AG04449 (cell line): ENCODE results near the gene UBR4.

Source experiments
- CTCF ChIA-PET: fragments of 350-600 bp; formaldehyde crosslinking; extraction: SDS; loops from one replicate; lab custom pipeline; 2021; ENCODE audit warnings: antibody characterized with exemption; lab: Yijun Ruan, JAX
- POLR2A ChIA-PET: fragments of 400-600, 350-600 bp; formaldehyde crosslinking; extraction: SDS; loops from one replicate; lab custom pipeline; 2020; ENCODE audit warnings: antibody characterized with exemption, inconsistent platforms; lab: Yijun Ruan, JAX
- DNase-seq: peaks from one replicate; pipeline ENCODE4 v3.0.0-alpha.2; 2010; ENCODE audit warnings: low read depth, low spot score
- H3K4me3 ChIP-seq: 2 replicates; pipeline ENCODE4 v1.5.1; 2011; ENCODE audit warnings: low read depth, mild to moderate bottlenecking, control low read depth, low read length
- CTCF ChIP-seq: IDR thresholded peaks from one replicate; pipeline ENCODE4 v1.5.1; 2011; ENCODE audit warnings: mild to moderate bottlenecking, moderate library complexity, low read length, control low read depth, inconsistent platforms; ENCODE audit not compliant: insufficient read depth; ENCODE audit errors: missing control alignments

The UBR4 gene

GRCh38 chr1:19061798-19062197 is 148.3 kb downstream of the UBR4 start:
- DNase-seq = no peak
- ChIA-PET POLR2A (no interaction called here), CTCF (no interaction called here)
- TF ChIP-seq CTCF = no peak
- no peak overlapping the region for H3K4me3 ChIP-seq

GRCh38 chr1:19061343-19061742 is 148.7 kb downstream of the UBR4 start:
- ChIA-PET POLR2A (no interaction called here), CTCF (no interaction called here)
- DNase-seq = no peak
- TF ChIP-seq CTCF = no peak
- H3K4me3 ChIP-seq = no peak overlapping the region

GRCh38 chr1:19059773-19060172 is 150.3 kb downstream of the UBR4 start:
- H3K4me3 ChIP-seq = no peak overlapping the region
- ChIA-PET CTCF (interaction anchor here (1.1 to 1.6 kb wide), 2 partner anchors 147 to 176 kb away, joined by 3 to 8 read pairs; no protein-coding TSS in a partner anchor), POLR2A (no interaction called here)
- TF ChIP-seq CTCF = no peak
- DNase-seq = no peak

GRCh38 chr1:19058476-19058797 is 151.6 kb downstream of the UBR4 start:
- no peak for TF ChIP-seq CTCF
- no peak for DNase-seq
- H3K4me3 ChIP-seq = no peak overlapping the region
- POLR2A ChIA-PET = no interaction called here
- CTCF ChIA-PET = interaction anchor here (1.3 kb wide), 1 partner anchor 13 kb away, joined by 3 read pairs; no protein-coding TSS in a partner anchor

GRCh38 chr1:19057784-19058475 is 152.1 kb downstream of the UBR4 start:
- no peak overlapping the region for H3K4me3 ChIP-seq
- no peak for TF ChIP-seq CTCF
- CTCF ChIA-PET = interaction anchor here (1.3 kb wide), 1 partner anchor 13 kb away, joined by 3 read pairs; no protein-coding TSS in a partner anchor
- POLR2A ChIA-PET = no interaction called here
- no peak for DNase-seq

GRCh38 chr1:19057182-19057779 is 152.8 kb downstream of the UBR4 start:
- H3K4me3 ChIP-seq = no peak overlapping the region
- no peak for TF ChIP-seq CTCF
- DNase-seq = no peak
- POLR2A ChIA-PET = no interaction called here
- CTCF ChIA-PET = interaction anchor here (1.2 kb wide), 1 partner anchor 149 kb away, joined by 4 read pairs; no protein-coding TSS in a partner anchor
